Lower leg skin (tissue), 4 donors: ENCODE results near the gene CTNNBL1. TPM values are rescaled to one million over a fixed set of nuclear protein-coding genes. Genes with fewer than 3 reads are reported as not detected.
A peak's percentile ranks its signal among the peaks of the same experiment; 100 is the strongest.

Experiments
- DNase-seq, 2 donors: peaks; one replicate each; pipeline ENCODE4 v3.0.0-alpha.2; 2019; ENCODE audit warnings: low spot score in 2 of 2
- H3K4me3 ChIP-seq: fragments of 200-600 bp; sonication (generic); 2 replicates; pipeline ENCODE4 v1.5.1; 2017; ENCODE audit warnings: mild to moderate bottlenecking, low read depth; ENCODE audit not compliant: poor library complexity, severe bottlenecking
- POLR2A ChIP-seq, 2 donors: fragments of 450-650 bp; IDR thresholded peaks; one replicate each; pipeline ENCODE4 v1.6.1; 2016 to 2017; ENCODE audit warnings: antibody characterized with exemption in 2 of 2, mild to moderate bottlenecking in 1 of 2, moderate library complexity in 1 of 2
- WGBS, 2 donors: methylation state at CpG; one replicate each; pipeline ENCODE4 v1.1.5; 2018; 5-methylcytosine and 5-hydroxymethylcytosine counted together
- intact Hi-C: fragments of 100-400 bp; cut with DNase I; formaldehyde crosslinking; loops from one replicate; pipeline ENCODE4 v1.15.0; 2023; ENCODE audit warnings: low total_unique reads
- total RNA-seq, 4 donors: library from RNA; depleted of rRNA; stranded (reverse); fragments of >200 nt; gene quantifications; one replicate each; pipeline ENCODE4 v1.1.0, GENCODE V29; 2016
- TF ChIP-seq, protein P1 (sequence below), 3 donors: fragments of 450-650 bp; IDR thresholded peaks; one replicate each; pipeline ENCODE4 v1.5.1; 2016; ENCODE audit warnings: antibody characterized with exemption in 3 of 3, mild to moderate bottlenecking in 3 of 3, moderate library complexity in 2 of 3

CTNNBL1 gene
- total RNA-seq, 4 donors from 2014 or later, result 22.0 to 35.0 (median 27.5) TPM

DNA sequence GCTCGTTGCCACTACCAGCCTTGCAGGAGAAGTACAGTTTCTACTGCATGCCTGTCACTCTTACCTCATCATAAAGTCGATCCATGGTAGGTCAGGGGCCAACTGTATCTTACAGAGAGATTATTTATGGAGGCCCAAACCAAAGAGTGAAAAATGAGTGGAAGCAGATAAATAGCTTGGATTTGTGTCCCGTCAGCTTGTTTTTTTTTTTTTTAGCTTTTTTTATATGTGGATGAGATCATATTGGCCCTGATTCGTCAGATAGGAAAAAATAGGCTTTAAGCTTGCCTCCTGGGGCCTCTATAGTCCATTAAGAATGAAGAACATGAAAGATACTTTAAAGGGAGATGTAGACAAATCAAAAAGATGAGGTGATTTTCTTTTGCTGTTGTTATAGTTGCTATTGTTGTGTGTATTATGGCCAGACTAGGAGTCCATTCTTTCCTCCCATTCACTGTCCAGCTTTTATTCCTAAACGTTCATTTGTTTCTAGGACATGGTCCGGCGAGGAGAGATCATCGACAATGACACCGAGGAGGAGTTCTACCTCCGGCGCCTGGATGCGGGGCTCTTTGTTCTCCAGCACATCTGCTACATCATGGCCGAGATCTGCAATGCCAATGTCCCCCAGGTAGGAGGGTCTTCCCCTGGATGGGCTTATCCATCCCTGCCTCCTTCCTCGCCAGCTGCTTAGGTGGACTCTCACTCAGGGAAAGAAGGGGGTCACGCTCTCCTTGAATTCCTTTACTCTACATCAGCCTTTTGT lies 165.8 kb downstream of the CTNNBL1 start:
- intact Hi-C loops, result no loop called here
- 91 to 95% methylated on average over 15 of the region's 15 CpGs for WGBS, 2 donors
- TF ChIP-seq, protein P1, sequence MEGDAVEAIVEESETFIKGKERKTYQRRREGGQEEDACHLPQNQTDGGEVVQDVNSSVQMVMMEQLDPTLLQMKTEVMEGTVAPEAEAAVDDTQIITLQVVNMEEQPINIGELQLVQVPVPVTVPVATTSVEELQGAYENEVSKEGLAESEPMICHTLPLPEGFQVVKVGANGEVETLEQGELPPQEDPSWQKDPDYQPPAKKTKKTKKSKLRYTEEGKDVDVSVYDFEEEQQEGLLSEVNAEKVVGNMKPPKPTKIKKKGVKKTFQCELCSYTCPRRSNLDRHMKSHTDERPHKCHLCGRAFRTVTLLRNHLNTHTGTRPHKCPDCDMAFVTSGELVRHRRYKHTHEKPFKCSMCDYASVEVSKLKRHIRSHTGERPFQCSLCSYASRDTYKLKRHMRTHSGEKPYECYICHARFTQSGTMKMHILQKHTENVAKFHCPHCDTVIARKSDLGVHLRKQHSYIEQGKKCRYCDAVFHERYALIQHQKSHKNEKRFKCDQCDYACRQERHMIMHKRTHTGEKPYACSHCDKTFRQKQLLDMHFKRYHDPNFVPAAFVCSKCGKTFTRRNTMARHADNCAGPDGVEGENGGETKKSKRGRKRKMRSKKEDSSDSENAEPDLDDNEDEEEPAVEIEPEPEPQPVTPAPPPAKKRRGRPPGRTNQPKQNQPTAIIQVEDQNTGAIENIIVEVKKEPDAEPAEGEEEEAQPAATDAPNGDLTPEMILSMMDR (IDR thresholded peaks at IDR 0.05), result no peak
- no peak for TF ChIP-seq POLR2A (IDR thresholded peaks at IDR 0.05)
- no peak overlapping the region for H3K4me3 ChIP-seq
- peak in 1 of 2 donors; percentile 52 for DNase-seq

DNA sequence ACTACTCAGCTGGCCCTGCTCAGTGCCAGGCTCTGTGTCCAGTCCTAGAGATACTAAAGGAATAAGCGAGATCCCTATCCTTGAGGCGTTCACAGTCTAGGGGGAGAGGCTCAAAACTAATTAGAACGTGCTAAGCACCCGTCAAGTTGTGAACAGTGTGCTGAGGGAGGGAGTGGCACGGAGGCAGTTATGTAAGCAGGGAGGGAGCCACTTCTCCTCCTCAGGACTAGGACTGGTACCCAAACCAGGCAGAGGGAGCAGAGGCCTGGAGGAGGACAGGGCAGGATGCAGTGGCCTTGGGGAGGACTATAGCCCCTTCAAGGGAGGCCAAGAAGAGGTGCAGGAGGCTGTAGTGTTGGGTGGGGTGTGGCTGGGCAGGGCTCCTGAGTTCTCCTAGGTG lies 169.5 kb downstream of the CTNNBL1 start:
- intact Hi-C loops, result no loop called here
- DNase-seq, result peak in 1 of 2 donors; percentile 58
- TF ChIP-seq POLR2A (IDR thresholded peaks at IDR 0.05), result no peak
- WGBS, 2 donors, result 86 to 88% methylated on average over 5 of the region's 5 CpGs
- no peak overlapping the region for H3K4me3 ChIP-seq

DNA sequence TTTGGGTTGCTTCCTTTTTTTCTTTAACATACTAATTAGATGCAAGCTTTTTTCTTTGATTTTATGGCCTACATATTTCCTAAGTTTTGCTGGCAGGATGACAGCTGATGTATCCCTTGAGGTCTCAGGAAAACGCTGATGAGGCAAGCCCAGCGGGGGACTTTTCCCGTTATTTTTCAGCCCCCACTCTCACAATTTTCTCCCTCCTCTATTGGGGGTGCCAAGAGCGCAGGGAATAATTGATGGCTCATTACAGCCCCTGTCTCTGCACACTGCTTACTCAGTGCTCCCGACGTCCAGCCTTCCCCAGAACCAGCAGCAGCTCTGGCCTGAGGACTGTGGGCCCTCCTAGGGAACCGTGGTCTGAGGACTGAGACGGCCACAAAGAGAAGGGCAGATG lies 170.5 kb downstream of the CTNNBL1 start:
- H3K4me3 ChIP-seq, result no peak overlapping the region
- no peak for TF ChIP-seq POLR2A (IDR thresholded peaks at IDR 0.05)
- TF ChIP-seq, protein P1 (IDR thresholded peaks at IDR 0.05), result no peak
- 65 to 73% methylated on average over 8 of the region's 8 CpGs for WGBS, 2 donors
- no peak for DNase-seq
- intact Hi-C loops, result no loop called here

DNA sequence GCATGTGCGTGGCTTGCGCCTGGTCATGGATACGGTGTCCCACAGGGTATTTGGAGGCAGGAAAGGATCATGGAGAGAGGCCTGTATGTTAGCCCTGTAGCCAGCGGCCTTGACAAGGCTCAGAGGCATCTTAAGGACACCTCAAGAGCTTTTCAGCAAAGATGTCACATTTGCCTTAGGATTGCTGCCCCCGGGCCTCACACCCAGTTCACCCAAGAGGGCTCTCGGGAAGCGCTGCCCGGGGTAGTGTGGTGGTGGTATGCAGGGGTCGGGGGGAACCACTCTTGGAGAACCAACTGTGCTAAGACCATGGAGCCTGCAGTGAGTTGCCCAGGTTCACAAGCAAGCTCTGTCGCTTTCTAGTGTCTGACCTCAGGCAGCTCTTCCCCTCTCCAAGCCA lies 172.2 kb downstream of the CTNNBL1 start:
- intact Hi-C loops, result no loop called here
- no peak overlapping the region for H3K4me3 ChIP-seq
- no peak for TF ChIP-seq POLR2A (IDR thresholded peaks at IDR 0.05)
- TF ChIP-seq, protein P1 (IDR thresholded peaks at IDR 0.05), result no peak
- 96 to 99% methylated on average over 10 of the region's 10 CpGs for WGBS, 2 donors
- DNase-seq, result no peak

GRCh38 chr20:37867289-37868195 lies 173.7 kb downstream of the CTNNBL1 start:
- TF ChIP-seq, protein P1 (IDR thresholded peaks at IDR 0.05), result no peak
- no peak overlapping the region for H3K4me3 ChIP-seq
- DNase-seq, result no peak
- intact Hi-C loops, result no loop called here
- WGBS, 2 donors, result 78 to 80% methylated on average over 15 of the region's 15 CpGs

DNA sequence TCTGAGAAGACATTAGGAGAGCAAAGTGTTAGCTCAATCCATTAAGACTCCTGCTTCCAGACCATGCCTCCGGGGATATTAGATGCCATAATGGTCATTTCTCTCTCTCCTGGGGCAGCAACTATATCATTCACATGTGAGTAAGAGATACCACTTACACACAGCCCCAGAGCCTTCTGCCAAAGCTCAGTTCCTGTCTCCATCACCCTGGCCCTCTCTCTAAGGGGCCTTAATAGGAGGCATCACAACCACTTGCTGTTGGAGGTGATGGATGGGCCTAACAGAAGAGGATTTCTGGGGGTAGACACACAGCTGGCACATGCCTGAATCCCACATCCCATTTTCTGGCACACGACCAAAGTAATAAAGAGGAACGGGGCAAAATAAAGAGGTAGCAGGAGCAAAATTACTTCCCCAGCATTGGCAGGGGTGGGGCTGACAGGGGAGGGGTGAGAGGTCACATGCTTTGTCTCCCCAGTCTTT lies 175.1 kb downstream of the CTNNBL1 start:
- 76 to 85% methylated on average over 3 of the region's 3 CpGs for WGBS, 2 donors
- TF ChIP-seq, protein P1 (IDR thresholded peaks at IDR 0.05), result no peak
- no peak for TF ChIP-seq POLR2A (IDR thresholded peaks at IDR 0.05)
- intact Hi-C loops, result no loop called here
- DNase-seq, result no peak
- H3K4me3 ChIP-seq, result no peak overlapping the region
